A549 treated with CpdA at 1 μM for 4 hours (cell line): Measurements from ENCODE around the gene ACAP1. TPM values are rescaled to one million over a fixed set of nuclear protein-coding genes. Genes with fewer than 3 reads are reported as not detected.

Experiments used
- total RNA-seq: library from RNA; stranded (reverse); fragments of 200-300 nt; extraction: Qiagen RNA extraction; gene quantifications from 5 replicates; pipeline ENCODE4 v1.2.3, GENCODE V29; 2022; ENCODE audit warnings: low read depth

Gene ACAP1
- 1.9 to 7.2 TPM (median 3.1 TPM) in 5 replicates for total RNA-seq

GRCh38 chr17:7336240-7337175, at the start of gene ACAP1:
Gene ACAP1, plus strand, starts transcription at chr17:7336529. Its CDS starts 206 bp downstream, at chr17:7336735.

GRCh38 chr17:7294614-7295153, 41.6 kb upstream of the ACAP1 start, which contains the start of gene YBX2:
Gene YBX2, minus strand, starts transcription at chr17:7294639. Its CDS starts 139 bp downstream, at chr17:7294500.

GRCh38 chr17:7306911-7307685, 29.2 kb upstream of the ACAP1 start, which contains the start of gene EIF5A:
Gene EIF5A, plus strand, starts transcription at chr17:7307628. Its CDS starts 2,008 bp downstream, at chr17:7309636.

GRCh38 chr17:7314719-7315569, 21.4 kb upstream of the ACAP1 start, which contains the start of gene GPS2:
Gene GPS2, minus strand, starts transcription at chr17:7315360. Its CDS starts 308 bp downstream, at chr17:7315052.

GRCh38 chr17:7328840-7329373, 7.4 kb upstream of the ACAP1 start, which contains the start of gene NEURL4:
Gene NEURL4, minus strand, starts transcription at chr17:7329335. Its CDS starts 23 bp downstream, at chr17:7329312.

GRCh38 chr17:7351665-7352502, 15.6 kb downstream of the ACAP1 start, which contains the start of gene KCTD11:
Gene KCTD11, plus strand, starts transcription at chr17:7352162.

GRCh38 chr17:7355053-7355452, 18.7 kb downstream of the ACAP1 start, which contains the start of gene TMEM95:
Gene TMEM95, plus strand, starts transcription at chr17:7355156. Its CDS starts 49 bp downstream, at chr17:7355205.

GRCh38 chr17:7380855-7381683, 44.7 kb downstream of the ACAP1 start, which contains the start of gene TNK1:
Gene TNK1, plus strand, starts transcription at chr17:7381089. Its CDS starts 1,838 bp downstream, at chr17:7382927.

GRCh38 chr17:7394452-7395191, 58.3 kb downstream of the ACAP1 start, which contains the start of gene PLSCR3:
Gene PLSCR3, minus strand, starts transcription at chr17:7394525. Its CDS starts 415 bp downstream, at chr17:7394110.

Other genes with a start within 250 kb of the ACAP1 start
- 0.24 TPM in 1 of 5 replicates, not detected in the others for gene ASGR2, start 221.7 kb upstream of the ACAP1 start, total RNA-seq
- 0.82 to 1.2 TPM (median 1.0 TPM) in 5 replicates for gene ASGR1, start 157.2 kb upstream of the ACAP1 start, total RNA-seq
- 7.9 to 9.6 TPM (median 8.9 TPM) in 5 replicates for gene DLG4, start 116.7 kb upstream of the ACAP1 start, total RNA-seq
- gene ACADVL, start 116.6 kb upstream of the ACAP1 start, total RNA-seq = 353 to 465 TPM (median 434 TPM) in 5 replicates
- gene DVL2, start 102.0 kb upstream of the ACAP1 start, total RNA-seq = 28.0 to 42.0 TPM (median 34.1 TPM) in 5 replicates
- 83.9 to 111 TPM (median 93.1 TPM) in 5 replicates for gene PHF23, start 97.1 kb upstream of the ACAP1 start, total RNA-seq
- 651 to 801 TPM (median 727 TPM) in 5 replicates for gene GABARAP, start 94.1 kb upstream of the ACAP1 start, total RNA-seq
- 214 to 254 TPM (median 242 TPM) in 5 replicates for gene CTDNEP1, start 84.8 kb upstream of the ACAP1 start, total RNA-seq
- 117 to 137 TPM (median 127 TPM) in 5 replicates for gene ELP5, start 84.3 kb upstream of the ACAP1 start, total RNA-seq
- 0.54 to 0.90 TPM (median 0.62 TPM) in 5 replicates for gene CLDN7, start 74.1 kb upstream of the ACAP1 start, total RNA-seq
- 0.13 to 0.29 TPM (median 0.24 TPM) in 5 replicates for gene SLC2A4, start 54.8 kb upstream of the ACAP1 start, total RNA-seq
- 0.45 to 0.97 TPM (median 0.60 TPM) in 4 of 5 replicates, not detected in the other for gene YBX2, start 41.9 kb upstream of the ACAP1 start, total RNA-seq
- 1,623 to 1,819 TPM (median 1,736 TPM) in 5 replicates for gene EIF5A, start 28.9 kb upstream of the ACAP1 start, total RNA-seq
- gene GPS2, start 21.2 kb upstream of the ACAP1 start, total RNA-seq = 91.6 to 105 TPM (median 99.8 TPM) in 5 replicates
- gene NEURL4, start 7.2 kb upstream of the ACAP1 start, total RNA-seq = 24.3 to 33.5 TPM (median 29.7 TPM) in 5 replicates
- 11.9 to 16.4 TPM (median 13.3 TPM) in 5 replicates for gene KCTD11, start 15.6 kb downstream of the ACAP1 start, total RNA-seq
- not detected in 5 replicates for gene TMEM95, start 18.6 kb downstream of the ACAP1 start, total RNA-seq
- gene TNK1, start 44.6 kb downstream of the ACAP1 start, total RNA-seq = 1.5 to 2.4 TPM (median 1.8 TPM) in 5 replicates
- 36.7 to 43.5 TPM (median 37.7 TPM) in 5 replicates for gene PLSCR3, start 58.0 kb downstream of the ACAP1 start, total RNA-seq
- 181 to 224 TPM (median 197 TPM) in 5 replicates for gene TMEM256, start 67.6 kb downstream of the ACAP1 start, total RNA-seq
- 14.2 to 20.2 TPM (median 17.0 TPM) in 5 replicates for gene NLGN2, start 71.3 kb downstream of the ACAP1 start, total RNA-seq
- 0.09 TPM in 1 of 5 replicates, not detected in the others for gene SPEM1, start 83.8 kb downstream of the ACAP1 start, total RNA-seq
- 0.10 to 0.14 TPM in 2 of 5 replicates, not detected in the others for gene SPEM2, start 89.1 kb downstream of the ACAP1 start, total RNA-seq
- gene SPEM3, start 92.3 kb downstream of the ACAP1 start, total RNA-seq = 0.01 to 0.04 TPM in 2 of 5 replicates, not detected in the others
- gene TMEM102, start 98.9 kb downstream of the ACAP1 start, total RNA-seq = 9.6 to 14.5 TPM (median 13.1 TPM) in 5 replicates
- gene FGF11, start 103.0 kb downstream of the ACAP1 start, total RNA-seq = 0.99 to 1.4 TPM (median 1.4 TPM) in 5 replicates
- 4.7 to 7.6 TPM (median 7.2 TPM) in 5 replicates for gene CHRNB1, start 108.5 kb downstream of the ACAP1 start, total RNA-seq
- gene ZBTB4, start 143.1 kb downstream of the ACAP1 start, total RNA-seq = 20.0 to 25.5 TPM (median 23.1 TPM) in 5 replicates
- not detected in 5 replicates for gene SLC35G6, start 144.9 kb downstream of the ACAP1 start, total RNA-seq
- 74.3 to 88.3 TPM (median 80.0 TPM) in 5 replicates for gene POLR2A, start 147.8 kb downstream of the ACAP1 start, total RNA-seq
- 9.6 to 13.5 TPM (median 10.4 TPM) in 5 replicates for gene TNFSF12, start 212.5 kb downstream of the ACAP1 start, total RNA-seq
- gene TNFSF13, start 222.2 kb downstream of the ACAP1 start, total RNA-seq = 0.61 to 1.9 TPM (median 1.3 TPM) in 5 replicates
- 94.4 to 114 TPM (median 102 TPM) in 5 replicates for gene SENP3, start 225.4 kb downstream of the ACAP1 start, total RNA-seq
- gene CD68, start 243.1 kb downstream of the ACAP1 start, total RNA-seq = 34.0 to 42.9 TPM (median 36.5 TPM) in 5 replicates
- gene MPDU1, start 247.3 kb downstream of the ACAP1 start, total RNA-seq = 116 to 133 TPM (median 120 TPM) in 5 replicates